Endothelial cell of umbilical vein (primary cell): ENCODE data around the gene OLFML2B. TPM values are rescaled to one million over a fixed set of nuclear protein-coding genes. Genes with fewer than 3 reads are reported as not detected.

ENCODE experiments used
- BruUV-seq: library from RNA; stranded (reverse); fragments of 400-500 nt; replicated peaks from 2 replicates; lab custom pipeline; 2021; lab: Mats Ljungman, UMichigan
- CTCF ChIA-PET: fragments of 300-600, 350-600 bp; sonication (Branson Sonifier 250); formaldehyde crosslinking; loops from one replicate; lab custom pipeline; 2021; ENCODE audit warnings: antibody characterized with exemption, inconsistent platforms; lab: Charles Lee
- POLR2A ChIA-PET: fragments of 300-600, 350-600 bp; sonication (Branson Sonifier 250); formaldehyde crosslinking; loops from one replicate; lab custom pipeline; 2021; ENCODE audit warnings: antibody characterized with exemption, inconsistent platforms; lab: Charles Lee
- DNase-seq: peaks from one replicate; pipeline ENCODE4 v3.0.0-alpha.2; 2011; ENCODE audit warnings: low read depth, low spot score
- FAIRE-seq: peaks from 2 replicates; lab custom pipeline; 2011; peaks lifted over from hg19 to GRCh38; lab: Jason Lieb, UNC
- H2AFZ ChIP-seq: 2 replicates; pipeline ENCODE4 v1.6.0; 2012; ENCODE audit warnings: low read depth, low read length, control low read depth, inconsistent platforms
- H3K27ac ChIP-seq: 2 replicates; pipeline ENCODE4 v1.5.1; 2011; ENCODE audit warnings: low read depth, mild to moderate bottlenecking, control low read depth, low read length, moderate library complexity; ENCODE audit not compliant: insufficient read depth
- H3K27me3 ChIP-seq, 2 experiments: 2 replicates each; pipeline versions ENCODE4 v1.6.0 to v1.6.1; 2011; ENCODE audit warnings: low read length in 2 of 2, mixed read lengths in 1 of 2; ENCODE audit not compliant: control insufficient read depth in 2 of 2, insufficient read depth in 2 of 2
- H3K36me3 ChIP-seq, 2 experiments: 2 replicates in 1 of 2; 3 replicates in 1 of 2; pipeline ENCODE4 v1.5.1; 2011; ENCODE audit warnings: low read length in 2 of 2, mild to moderate bottlenecking in 1 of 2, moderate library complexity in 1 of 2; ENCODE audit not compliant: control insufficient read depth in 2 of 2, insufficient read depth in 2 of 2; ENCODE audit errors: extremely low read depth in 1 of 2
- H3K4me1 ChIP-seq: 3 replicates; pipeline ENCODE4 v1.5.1; 2011; ENCODE audit warnings: mild to moderate bottlenecking, low read length; ENCODE audit not compliant: control insufficient read depth, insufficient read depth; ENCODE audit errors: extremely low read depth
- H3K4me2 ChIP-seq: 2 replicates; pipeline ENCODE4 v1.6.1; 2011; ENCODE audit warnings: low read length, control low read depth, mixed read lengths; ENCODE audit not compliant: insufficient read depth
- H3K4me3 ChIP-seq, 3 experiments: fragments of 200-600 bp in 1 of 3; sonication (generic), shearing (Covaris generic) in 1 of 3; replicated peaks in 1 of 3; 2 replicates each; pipeline ENCODE4 v1.5.1; 2011 to 2016; ENCODE audit warnings: control low read depth in 3 of 3, low read length in 3 of 3, mild to moderate bottlenecking in 2 of 3, inconsistent platforms in 1 of 3, low read depth in 1 of 3, moderate library complexity in 1 of 3; ENCODE audit not compliant: insufficient read depth in 1 of 3
- H3K79me2 ChIP-seq: 2 replicates; pipeline ENCODE4 v1.6.0; 2012; ENCODE audit warnings: low read length, inconsistent platforms; ENCODE audit not compliant: control insufficient read depth, insufficient read depth
- H3K9ac ChIP-seq: replicated peaks from 2 replicates; pipeline ENCODE3; 2011; ENCODE audit warnings: low read length, control low read depth; ENCODE audit not compliant: insufficient read depth; ENCODE audit errors: extremely low read depth
- H3K9me1 ChIP-seq: replicated peaks from 3 replicates; pipeline ENCODE4 v1.6.0; 2011; ENCODE audit warnings: mild to moderate bottlenecking, low read length; ENCODE audit not compliant: control insufficient read depth, insufficient read depth; ENCODE audit errors: extremely low read depth
- H3K9me3 ChIP-seq: replicated peaks from 2 replicates; pipeline ENCODE4 v1.5.1; 2012; ENCODE audit warnings: low read length, inconsistent platforms; ENCODE audit not compliant: control insufficient read depth, insufficient read depth
- H4K20me1 ChIP-seq: replicated peaks from 2 replicates; pipeline ENCODE3; 2011; ENCODE audit warnings: mild to moderate bottlenecking, low read length; ENCODE audit not compliant: control insufficient read depth, insufficient read depth; ENCODE audit errors: extremely low read depth
- CTCF ChIP-seq, 2 donors: IDR thresholded peaks; 1 replicate in 1 of 2; 2 replicates in 1 of 2; pipeline ENCODE4 v1.5.1; 2011; ENCODE audit warnings: low read length in 2 of 2, mild to moderate bottlenecking in 2 of 2, moderate library complexity in 2 of 2, control low read depth in 1 of 2, inconsistent platforms in 1 of 2, low read depth in 1 of 2; ENCODE audit not compliant: insufficient read depth in 1 of 2; ENCODE audit errors: extremely low read depth in 1 of 2
- EZH2 ChIP-seq: IDR thresholded peaks from 2 replicates; pipeline ENCODE4 v1.6.1; 2012; ENCODE audit warnings: borderline replicate concordance, low read depth, mild to moderate bottlenecking, moderate library complexity, low read length, inconsistent platforms; ENCODE audit not compliant: severe bottlenecking
- FOS ChIP-seq: IDR thresholded peaks from 2 replicates; pipeline ENCODE4 v1.6.1; 2011; ENCODE audit warnings: mild to moderate bottlenecking, low read length, moderate library complexity, borderline replicate concordance; ENCODE audit not compliant: insufficient read depth
- GATA2 ChIP-seq: IDR thresholded peaks from 2 replicates; pipeline ENCODE4 v1.7.0; 2011; ENCODE audit warnings: low read depth, mild to moderate bottlenecking, moderate library complexity, mixed read lengths, low read length; ENCODE audit not compliant: insufficient read length, insufficient read depth
- JUN ChIP-seq: IDR thresholded peaks from 2 replicates; pipeline ENCODE4 v1.6.1; 2011; ENCODE audit warnings: borderline replicate concordance, low read depth; ENCODE audit not compliant: insufficient read length, insufficient read depth
- MAX ChIP-seq: IDR thresholded peaks from 2 replicates; pipeline ENCODE4 v1.6.1; 2011; ENCODE audit not compliant: insufficient read depth, insufficient read length
- MYC ChIP-seq: IDR thresholded peaks from one replicate; pipeline ENCODE4 v1.6.1; 2011; ENCODE audit warnings: mild to moderate bottlenecking, low read depth, low read length
- POLR2A ChIP-seq: IDR thresholded peaks from 2 replicates; pipeline ENCODE4 v1.6.1; 2012; ENCODE audit warnings: low read depth, mild to moderate bottlenecking, control low read depth, low read length
- POLR2AphosphoS5 ChIP-seq: IDR thresholded peaks from 2 replicates; pipeline ENCODE4 v1.6.1; 2012; ENCODE audit warnings: low read depth, mild to moderate bottlenecking, control low read depth, low read length, moderate library complexity; ENCODE audit not compliant: insufficient read depth
- dilution Hi-C: fragments of 300-500 bp; cut with MboI; formaldehyde crosslinking; loops from one replicate; pipeline ENCODE4 v1.15.0; 2019; ENCODE audit warnings: low sequenced_read_pairs; ENCODE audit not compliant: extremely low pct_ligation_motif_present
- intact Hi-C: fragments of 100-400 bp; cut with micrococcal nuclease; formaldehyde crosslinking; loops from one replicate; pipeline ENCODE4 v1.10.0; 2022
- polyA plus RNA-seq, 4 experiments: library from polyadenylated mRNA; depleted of rRNA in 3 of 4; stranded (reverse) in 3 of 4; unstranded in 1 of 4; fragments of >200 nt; gene quantifications; 2 replicates each; pipeline versions ENCODE4 v1.2.1 to v1.2.3, GENCODE V29; 2011 to 2012; ENCODE audit warnings: missing spikeins in 1 of 4
- total RNA-seq: library from RNA; stranded (reverse); gene quantifications from 2 replicates; pipeline ENCODE4 v1.2.3, GENCODE V29; 2021

Gene OLFML2B
- total and polyA plus RNA-seq, 2 donors (not counting 3 experiments of a cell fraction or from before 2014, with no cell fraction given): 0.58 to 0.62 TPM

- Histone ChIP-seq H3K9me1 (no peaks in the 10 kb centered on the region), H3K27ac (no peak overlapping the region), H3K4me3 (no peak overlapping the region), H3K4me1 (peaks cover 2% of the 10 kb centered on the region), H3K9ac (no peak overlapping the region), H2AFZ (no peak overlapping the region), H3K36me3 (no peaks in the 10 kb centered on the region), H3K79me2 (no peaks in the 10 kb centered on the region), H3K4me2 (no peak overlapping the region), H4K20me1 (no peaks in the 10 kb centered on the region), H3K9me3 (no peaks in the 10 kb centered on the region), H3K27me3 (peaks cover 0 to 9% of the 10 kb centered on the region in 2 experiments)
- no peak for FAIRE-seq
- POLR2A ChIA-PET: no interaction called here
- dilution Hi-C loops: no loop called here
- CTCF ChIA-PET: interaction anchor here (0.9 to 1.5 kb wide), 3 partner anchors 10 to 206 kb away, joined by 3 to 5 read pairs (median 3); no protein-coding TSS in a partner anchor
- no TSS peak for BruUV-seq
- no peak for DNase-seq
- TF ChIP-seq FOS (no peak), GATA2 (no peak), POLR2A (no peak), MYC (no peak), EZH2 (no peak), CTCF (IDR thresholded peaks at IDR 0.05; ENCODE audit: extremely low read depth in 1 of 2, insufficient read depth in 1 of 2, low read depth in 1 of 2, low read length in 2 of 2) (no peak)
- intact Hi-C loops: no loop called here
Measured at GRCh38 chr1:161998811-161999210, 24.9 kb downstream of the OLFML2B start.

- dilution Hi-C loops (no loop called here), intact Hi-C loops (no loop called here)
- ChIA-PET POLR2A (no interaction called here), CTCF (interaction anchor here (0.9 kb wide), 1 partner anchor 205 kb away, joined by 3 read pairs; no protein-coding TSS in a partner anchor)
- Histone ChIP-seq H3K79me2 (no peaks in the 10 kb centered on the region), H2AFZ (no peak overlapping the region), H3K9ac (no peak overlapping the region), H3K4me1 (no peaks in the 10 kb centered on the region), H3K27ac (no peak overlapping the region), H3K36me3 (no peaks in the 10 kb centered on the region), H3K9me1 (no peaks in the 10 kb centered on the region), H3K4me3 (no peak overlapping the region), H3K4me2 (no peak overlapping the region), H3K27me3 (peaks cover 3 to 14% of the 10 kb centered on the region in 2 experiments), H3K9me3 (no peaks in the 10 kb centered on the region), H4K20me1 (no peaks in the 10 kb centered on the region)
- DNase-seq (no peak), FAIRE-seq (no peak)
- no peak for TF ChIP-seq GATA2
- no peak for TF ChIP-seq FOS
- TF ChIP-seq EZH2: no peak
- no peak for TF ChIP-seq MYC
- TF ChIP-seq MAX: no peak
- TF ChIP-seq POLR2A: no peak
- no peak for TF ChIP-seq POLR2AphosphoS5
- no peak for TF ChIP-seq CTCF (IDR thresholded peaks at IDR 0.05; ENCODE audit: extremely low read depth in 1 of 2, insufficient read depth in 1 of 2, low read depth in 1 of 2, low read length in 2 of 2)
- TF ChIP-seq JUN: no peak
- no TSS peak for BruUV-seq
Measured at GRCh38 chr1:161997152-161997551, 26.5 kb downstream of the OLFML2B start.
